ENCODE results near the gene PRICKLE4. TPM values are rescaled to one million over a fixed set of nuclear protein-coding genes. Genes with fewer than 3 reads are reported as not detected.

The PRICKLE4 gene, protein sequence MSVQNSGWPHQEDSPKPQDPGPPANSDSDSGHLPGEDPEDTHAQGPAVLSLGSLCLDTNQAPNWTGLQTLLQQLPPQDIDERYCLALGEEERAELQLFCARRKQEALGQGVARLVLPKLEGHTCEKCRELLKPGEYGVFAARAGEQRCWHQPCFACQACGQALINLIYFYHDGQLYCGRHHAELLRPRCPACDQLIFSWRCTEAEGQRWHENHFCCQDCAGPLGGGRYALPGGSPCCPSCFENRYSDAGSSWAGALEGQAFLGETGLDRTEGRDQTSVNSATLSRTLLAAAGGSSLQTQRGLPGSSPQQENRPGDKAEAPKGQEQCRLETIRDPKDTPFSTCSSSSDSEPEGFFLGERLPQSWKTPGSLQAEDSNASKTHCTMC
- total RNA-seq (2014; rRNA removed; shearing (Covaris generic)): not detected in 2 replicates

DNA sequence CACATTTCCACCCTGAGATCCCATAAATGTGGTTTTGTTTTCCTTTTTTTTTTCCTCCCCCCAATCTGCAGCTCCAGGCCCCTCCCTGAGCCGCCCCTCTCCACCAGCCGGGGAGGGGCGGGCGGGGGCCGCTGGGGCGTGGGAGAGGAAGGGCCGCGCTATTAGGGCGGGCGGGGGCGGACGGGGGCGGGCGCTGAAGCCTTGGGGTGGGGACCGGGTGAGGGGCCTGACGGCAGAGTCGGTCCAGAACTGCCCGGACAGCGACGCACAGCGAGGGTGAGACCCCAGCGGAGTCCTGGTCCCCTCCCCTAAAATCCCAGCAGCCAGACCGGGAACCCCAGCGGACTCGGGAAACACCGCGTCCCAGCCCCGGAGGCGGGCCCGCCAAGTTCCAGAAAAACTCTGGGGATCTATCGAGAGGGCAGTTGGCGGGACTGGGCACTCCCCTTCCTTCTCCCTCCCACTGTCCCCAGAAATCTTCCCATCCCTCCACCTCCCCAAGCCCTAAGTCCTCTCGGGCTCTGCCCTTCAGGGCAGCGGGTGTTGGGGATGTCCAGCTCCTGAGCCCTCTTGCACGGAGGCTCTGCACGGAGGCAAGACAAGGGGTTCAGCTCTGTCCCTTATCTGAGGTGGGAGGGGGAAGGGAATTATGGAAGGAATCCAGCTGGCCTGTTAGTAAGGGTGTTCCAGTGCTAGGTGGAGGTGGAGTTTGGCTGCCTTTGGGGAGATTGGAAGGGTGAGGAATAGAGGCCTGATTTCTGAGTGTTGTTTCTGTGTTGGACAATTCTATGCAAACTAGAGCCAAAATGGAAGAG lies at the start of gene PRICKLE4:
PRICKLE4 (plus strand) TSS at position 232 of the 815 bp plus-strand sequence. CDS start 2,692 bp downstream, outside the sequence.
- DNase-seq (ENCODE audit: low spot score): peak; percentile 41

DNA sequence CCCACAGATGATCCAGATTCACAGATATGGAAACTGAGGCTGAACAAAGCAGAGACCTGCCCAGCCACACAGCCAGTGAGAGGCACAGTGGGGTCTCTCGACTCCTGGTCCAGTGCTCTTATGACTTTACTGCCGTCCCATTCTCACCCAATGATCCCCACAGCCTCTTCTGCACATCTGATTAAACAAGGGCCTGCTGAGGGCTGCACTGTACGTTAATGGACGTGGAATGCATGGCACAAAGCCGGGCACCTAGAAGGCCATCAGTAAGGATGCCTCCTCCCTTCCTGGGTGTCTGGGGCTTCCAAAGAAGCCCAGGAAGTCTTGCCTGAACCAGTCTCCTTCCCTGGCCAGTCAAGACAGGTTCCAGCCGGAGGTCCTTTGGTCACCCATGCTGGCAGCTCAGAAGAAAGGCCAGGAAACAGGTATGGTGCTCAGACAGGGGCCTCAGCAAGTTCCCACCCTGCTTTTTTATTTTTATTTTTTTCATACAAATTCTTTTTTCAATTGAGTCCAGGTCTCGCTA lies 49.0 kb upstream of the PRICKLE4 start:
- no peak for DNase-seq (ENCODE audit: low spot score)

DNA sequence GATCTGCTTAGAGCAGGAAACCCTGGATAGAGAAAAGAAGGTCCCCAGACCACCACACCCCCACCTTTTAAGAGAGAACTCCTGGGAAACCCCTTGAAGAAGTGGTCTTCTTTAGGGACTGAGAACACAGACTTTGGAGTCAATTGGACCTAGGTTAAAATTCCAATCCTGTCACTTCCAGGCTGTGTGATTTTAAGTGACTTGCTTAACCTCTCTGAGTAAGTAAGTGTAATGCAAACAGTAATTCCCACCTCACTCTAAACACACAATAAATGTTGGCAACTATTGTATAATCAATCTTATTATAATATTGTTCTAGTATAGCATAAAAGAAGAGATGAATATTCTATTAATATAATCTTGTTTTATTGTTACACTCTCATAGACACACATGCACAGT lies 48.4 kb upstream of the PRICKLE4 start:
- DNase-seq (ENCODE audit: low spot score): no peak

DNA sequence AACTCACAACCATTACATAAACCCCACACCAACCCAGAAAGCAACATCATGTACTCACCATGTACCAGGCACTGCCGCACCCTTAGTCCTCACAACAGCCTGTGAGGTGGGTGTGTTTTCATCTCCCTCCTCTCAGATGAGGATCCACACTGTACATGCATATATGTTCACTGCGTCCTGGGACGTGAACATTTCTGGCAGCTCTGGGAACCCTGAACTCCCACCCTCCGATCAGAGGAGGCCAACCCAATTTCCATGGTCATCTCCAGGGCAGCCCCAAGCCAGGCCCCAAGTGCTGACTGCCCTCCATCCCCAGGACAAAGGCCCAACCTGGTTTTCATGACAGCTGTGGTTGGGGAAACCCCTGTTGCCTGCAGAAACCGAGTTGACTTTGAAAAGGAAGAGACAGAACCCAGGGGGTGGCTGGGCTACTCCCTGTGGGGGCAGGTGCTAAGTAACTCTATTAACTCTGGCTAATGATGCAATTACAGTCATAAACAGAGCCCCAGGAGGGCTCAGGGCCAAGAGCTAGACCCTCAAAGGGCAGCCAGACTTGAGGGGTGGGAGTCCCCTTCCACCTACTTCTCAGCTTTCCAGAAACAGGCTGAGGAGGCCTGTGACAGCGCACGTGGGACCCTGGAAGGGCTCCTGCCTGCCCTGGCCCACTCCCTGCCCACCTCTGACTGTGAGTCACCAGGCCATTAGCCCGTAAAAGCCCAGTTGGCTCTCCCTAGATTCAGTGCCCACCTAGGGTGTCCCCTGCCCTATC lies 47.8 kb upstream of the PRICKLE4 start:
- no peak for DNase-seq (ENCODE audit: low spot score)

DNA sequence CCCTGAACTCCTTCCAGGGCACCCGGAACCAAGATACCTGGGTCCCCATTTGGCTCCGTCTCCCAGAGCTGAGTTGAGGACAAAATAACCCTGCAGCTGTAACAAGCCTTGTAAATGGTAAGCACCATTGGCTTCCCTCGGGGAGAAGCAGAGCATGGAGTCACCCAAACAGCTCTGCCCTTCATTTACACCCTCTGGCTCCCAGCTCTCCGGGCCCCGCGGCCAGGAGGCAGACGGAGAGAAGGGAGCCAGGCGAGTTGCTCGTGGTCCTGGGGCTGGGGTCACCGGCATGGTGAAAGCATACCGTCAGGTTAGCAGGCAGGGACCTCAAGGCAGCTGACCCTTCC lies 47.2 kb upstream of the PRICKLE4 start:
- no peak for DNase-seq (ENCODE audit: low spot score)

DNA sequence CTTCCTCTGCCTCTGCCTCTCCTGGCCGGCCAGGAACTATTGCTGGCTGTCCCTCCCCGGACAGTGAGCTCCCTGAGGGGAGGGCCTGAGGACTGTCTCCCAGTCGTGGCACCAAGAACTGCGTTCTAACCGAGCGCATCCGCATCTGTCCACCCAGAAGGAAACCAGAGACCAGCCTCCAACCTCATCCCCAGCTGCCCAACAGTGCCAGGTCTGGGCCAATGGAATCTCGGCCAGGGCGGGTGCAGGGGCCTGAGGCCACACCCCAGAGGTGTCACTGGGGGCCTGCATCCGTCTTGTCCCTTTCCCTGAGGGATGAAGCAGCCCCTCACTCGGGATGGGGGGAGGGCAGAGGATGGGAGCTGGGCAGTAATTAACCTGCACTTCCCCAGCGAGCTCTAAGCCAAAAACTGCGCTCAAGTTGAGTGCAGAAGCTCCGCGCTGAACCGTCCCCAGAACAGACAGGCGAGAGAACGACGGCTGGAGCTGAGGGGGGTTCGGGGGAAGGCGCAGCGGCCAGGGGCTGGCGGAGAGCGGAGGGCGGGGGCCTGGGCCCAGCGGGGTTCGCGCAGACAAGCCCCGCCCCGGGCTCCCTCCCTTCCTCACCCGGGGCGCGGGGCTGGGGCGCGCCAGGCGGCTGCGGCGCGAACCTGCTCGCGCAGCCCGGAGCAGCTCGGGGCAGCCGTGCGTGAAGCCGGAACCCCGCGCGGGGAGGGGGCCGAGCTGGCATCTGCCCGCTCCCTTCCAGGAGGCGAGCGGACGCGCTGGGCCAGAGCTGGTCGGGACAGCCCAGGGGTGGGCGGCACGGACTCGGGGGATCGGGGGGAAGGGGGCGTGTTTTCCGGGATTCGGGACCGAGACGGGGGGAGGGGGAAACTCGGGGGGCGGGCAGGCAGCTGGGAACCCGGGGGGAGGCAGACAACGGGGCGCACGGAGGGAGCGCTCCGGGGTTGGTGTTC lies 46.6 kb upstream of the PRICKLE4 start:
- peak; percentile 62 for DNase-seq (ENCODE audit: low spot score)

DNA sequence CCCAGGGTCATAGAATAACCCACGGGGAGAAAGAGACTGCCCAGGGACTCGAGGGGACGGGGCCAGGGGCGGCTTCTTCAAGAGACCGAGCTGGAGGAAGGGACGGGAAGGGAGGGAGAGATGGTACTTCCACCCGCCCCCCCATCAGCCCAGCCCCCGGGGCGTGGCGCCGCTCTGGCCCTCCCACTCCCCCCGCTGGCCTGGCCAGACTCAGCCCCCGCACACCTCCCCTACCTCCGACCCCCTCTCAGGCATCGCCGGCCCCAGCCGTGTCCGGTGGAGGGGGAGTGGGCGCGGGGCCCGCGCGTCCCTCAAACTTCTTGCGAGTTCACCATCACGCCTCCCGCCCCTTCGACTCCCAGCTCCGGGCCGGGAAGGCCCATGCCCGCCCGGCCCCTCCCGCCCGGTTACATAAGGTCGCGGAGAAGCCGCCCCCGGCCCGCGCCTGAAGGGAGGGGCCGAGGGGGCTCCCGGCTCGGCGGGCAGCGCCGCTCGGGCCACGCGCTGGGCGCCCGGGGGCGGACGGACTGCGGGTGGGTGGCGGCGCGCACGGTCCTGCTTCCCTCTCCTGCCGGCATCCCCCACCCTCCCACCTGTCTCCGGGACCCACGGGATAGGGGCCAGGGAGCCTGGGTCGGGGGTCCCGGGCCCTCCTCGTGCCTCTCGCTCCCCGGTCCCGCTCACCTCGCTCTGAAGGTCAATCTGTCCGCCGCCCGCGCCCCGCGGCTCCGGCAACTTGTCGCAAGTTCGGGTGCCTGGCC lies 45.7 kb upstream of the PRICKLE4 start:
- DNase-seq (ENCODE audit: low spot score): peak; percentile 74

DNA sequence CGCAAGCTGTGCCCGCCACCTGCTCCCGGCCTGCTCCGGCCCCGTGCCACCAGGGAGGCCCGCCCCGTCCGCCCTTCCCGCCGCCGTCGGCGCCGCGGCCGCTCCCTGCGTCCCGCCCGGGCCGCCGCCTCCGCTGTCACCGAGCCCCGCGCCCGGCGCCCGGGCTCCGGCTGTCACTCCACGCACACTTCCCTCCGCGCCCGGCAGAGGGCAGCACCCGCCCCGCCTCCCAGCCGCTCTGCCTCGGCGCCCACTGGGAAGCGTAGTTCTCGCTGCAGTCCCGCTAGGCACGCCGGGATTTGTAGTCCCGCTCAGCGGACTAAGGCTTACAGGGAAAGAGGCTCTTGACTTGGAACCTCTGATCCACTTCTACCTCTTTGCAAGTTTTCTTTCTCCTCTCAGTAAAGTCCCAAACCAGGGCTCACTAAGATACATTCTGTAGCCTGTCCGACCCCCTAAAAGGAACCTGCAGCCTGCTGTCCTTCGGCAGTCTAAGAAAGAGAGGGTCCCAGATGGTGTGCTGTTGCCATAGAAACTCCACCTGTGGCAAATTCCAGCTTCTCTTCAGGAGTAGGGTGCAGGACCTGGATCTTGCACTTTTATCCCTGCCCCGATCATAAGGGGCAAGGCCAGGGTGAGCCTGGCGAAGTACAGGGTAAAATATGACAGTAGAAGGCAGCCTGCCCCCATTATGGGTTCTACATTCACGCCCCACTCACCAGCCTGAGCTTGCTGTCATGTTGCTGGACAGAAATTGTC lies 45.0 kb upstream of the PRICKLE4 start, which contains the start of gene TFEB:
TFEB (minus strand) TSS at position 182 of the 759 bp plus-strand sequence. CDS start 44,395 bp downstream, outside the sequence.
- DNase-seq (ENCODE audit: low spot score): peak; percentile 91

DNA sequence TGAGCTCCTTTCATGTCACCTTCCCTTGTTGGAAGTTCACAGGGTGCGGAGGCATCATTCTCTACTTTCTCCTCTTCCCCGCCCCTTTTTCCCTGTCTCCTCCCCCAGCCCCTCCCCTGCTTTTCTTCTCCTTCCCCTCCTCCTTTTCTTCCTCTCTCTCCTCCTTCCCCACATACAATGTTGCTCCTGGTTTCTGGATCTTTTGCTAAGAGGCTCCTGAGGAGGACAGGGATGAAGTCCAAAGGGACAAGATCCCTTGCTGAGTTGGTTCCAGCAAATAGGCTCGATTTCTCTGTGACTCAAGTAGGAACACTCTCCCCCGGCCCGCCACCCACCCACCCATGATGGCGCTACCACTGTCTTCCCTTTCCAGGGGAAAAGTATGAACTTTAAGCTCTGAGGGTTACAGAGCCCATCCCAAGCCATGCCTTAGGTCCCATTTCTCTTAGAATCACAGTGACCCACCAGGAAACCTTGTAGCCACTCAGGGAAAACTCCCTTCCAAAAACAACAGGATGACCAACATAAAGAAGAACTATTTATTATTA lies 44.3 kb upstream of the PRICKLE4 start:
- DNase-seq (ENCODE audit: low spot score): no peak

DNA sequence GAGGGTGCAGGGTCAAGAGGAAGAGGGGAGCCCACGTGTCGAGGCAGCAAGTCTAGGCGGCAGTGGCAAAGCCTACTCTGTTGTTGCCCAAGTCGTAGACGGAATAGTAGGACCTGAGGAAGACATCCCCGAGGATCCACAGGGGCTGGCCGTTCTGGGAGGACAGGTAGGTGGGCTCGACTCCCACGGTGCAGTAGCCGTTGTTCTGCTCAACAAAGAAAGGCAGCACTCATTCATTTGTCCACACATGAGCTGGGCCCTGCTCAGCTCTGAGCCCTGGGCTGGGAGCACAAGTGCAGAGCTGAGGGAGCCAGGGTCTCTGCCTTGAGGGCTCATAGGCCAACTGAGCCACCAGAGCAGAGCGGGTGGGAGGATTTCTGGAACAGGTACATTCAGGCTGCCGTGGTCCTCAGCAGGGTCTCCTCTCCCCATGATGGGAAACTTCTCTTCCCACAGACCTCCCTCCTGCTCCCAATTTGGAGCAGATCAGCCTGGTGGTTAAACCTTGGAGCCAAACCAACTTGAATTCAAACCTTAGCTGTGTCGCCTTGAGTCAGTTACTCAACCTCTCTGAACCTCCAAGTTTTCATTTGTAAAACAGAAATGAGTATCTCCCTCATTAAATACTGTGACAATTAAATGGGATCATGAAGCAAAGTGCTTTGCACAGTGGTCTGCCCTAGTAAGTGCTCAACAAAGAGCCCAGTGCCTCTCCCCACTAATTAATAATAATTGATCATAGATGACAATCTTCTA lies 43.6 kb upstream of the PRICKLE4 start:
- no peak for DNase-seq (ENCODE audit: low spot score)

DNA sequence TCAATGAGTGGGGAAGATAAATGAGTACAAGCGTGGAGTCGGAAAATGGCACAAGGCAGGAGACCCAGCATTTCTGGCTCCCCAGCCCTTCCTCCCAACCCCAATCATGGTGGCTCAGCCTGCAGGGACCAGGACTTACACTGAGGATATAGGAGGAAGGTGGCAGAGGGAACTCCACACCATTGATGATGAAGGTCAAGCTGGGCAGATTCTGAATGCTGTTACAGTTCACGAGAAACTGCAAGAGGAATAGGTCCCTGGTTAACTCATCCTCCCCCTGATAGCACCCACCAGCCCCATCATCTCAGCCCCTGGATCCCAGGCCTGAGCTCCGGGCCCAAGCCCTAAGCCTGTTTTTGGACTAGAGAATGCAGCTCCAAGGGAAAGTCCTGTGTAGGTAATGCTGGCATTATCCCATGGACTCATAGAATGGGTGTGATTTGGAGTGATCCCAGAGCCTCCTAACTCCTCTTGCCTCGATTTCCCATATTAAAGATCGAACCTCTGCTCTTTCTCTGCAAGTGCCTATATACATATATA lies 42.9 kb upstream of the PRICKLE4 start:
- DNase-seq (ENCODE audit: low spot score): no peak

DNA sequence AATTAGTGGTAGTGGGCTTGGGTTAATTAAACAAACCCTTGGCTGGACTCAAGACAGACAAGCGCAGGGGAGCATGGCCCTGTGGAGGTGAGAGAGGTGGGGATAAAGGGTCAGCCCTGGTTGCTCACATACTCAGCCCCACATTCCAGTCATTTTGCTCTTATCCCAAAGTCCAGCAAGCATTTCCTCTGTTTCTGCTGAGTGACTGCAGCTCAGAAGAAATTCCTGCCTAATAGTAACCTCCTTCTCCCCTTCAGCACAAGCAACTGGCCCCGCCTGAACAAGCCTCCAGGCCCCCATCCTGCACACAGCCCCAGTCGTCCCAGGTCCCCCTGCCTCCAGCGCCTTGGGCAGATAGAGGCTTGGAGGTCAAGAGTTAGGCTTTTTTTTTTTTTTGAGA lies 41.5 kb upstream of the PRICKLE4 start:
- no peak for DNase-seq (ENCODE audit: low spot score)

DNA sequence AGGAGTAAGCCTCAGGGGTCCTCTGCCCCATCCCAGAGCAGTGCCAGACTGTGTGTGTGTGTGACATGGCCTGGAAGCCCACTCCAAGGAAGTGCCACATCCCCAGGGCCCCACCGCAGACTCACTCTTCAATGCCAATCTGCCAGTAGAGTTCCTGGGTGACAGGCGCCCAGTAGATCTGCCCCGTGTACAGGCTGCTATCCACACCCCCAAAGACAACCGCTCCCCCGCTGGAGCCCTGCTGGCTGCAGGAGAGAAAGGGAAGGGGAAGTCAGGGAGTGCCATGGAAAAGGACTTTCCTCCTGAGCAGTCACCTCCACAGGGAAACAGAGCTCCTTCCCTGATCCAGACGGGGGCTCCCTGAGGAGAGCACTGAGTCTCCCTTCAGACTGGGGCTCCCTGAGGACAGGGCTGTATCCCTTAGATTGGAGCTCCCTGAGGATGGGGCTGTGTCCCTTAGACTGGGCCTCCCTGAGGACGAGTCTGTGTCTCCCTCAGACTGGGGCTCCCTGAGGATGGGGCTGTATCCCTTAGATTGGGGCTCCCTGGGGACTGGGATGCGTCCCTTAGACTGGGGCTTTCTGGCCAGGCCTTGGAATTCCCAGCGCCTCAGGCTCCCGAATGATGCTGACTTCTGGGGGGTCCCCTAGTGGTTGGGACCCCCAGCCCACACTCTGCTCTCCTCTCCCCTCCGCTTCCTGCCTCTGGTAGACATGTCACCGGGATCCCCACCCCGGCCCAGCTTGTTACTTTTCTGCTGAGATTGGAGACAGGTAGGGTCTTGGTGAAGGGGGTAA lies 40.0 kb upstream of the PRICKLE4 start:
- DNase-seq (ENCODE audit: low spot score): no peak

DNA sequence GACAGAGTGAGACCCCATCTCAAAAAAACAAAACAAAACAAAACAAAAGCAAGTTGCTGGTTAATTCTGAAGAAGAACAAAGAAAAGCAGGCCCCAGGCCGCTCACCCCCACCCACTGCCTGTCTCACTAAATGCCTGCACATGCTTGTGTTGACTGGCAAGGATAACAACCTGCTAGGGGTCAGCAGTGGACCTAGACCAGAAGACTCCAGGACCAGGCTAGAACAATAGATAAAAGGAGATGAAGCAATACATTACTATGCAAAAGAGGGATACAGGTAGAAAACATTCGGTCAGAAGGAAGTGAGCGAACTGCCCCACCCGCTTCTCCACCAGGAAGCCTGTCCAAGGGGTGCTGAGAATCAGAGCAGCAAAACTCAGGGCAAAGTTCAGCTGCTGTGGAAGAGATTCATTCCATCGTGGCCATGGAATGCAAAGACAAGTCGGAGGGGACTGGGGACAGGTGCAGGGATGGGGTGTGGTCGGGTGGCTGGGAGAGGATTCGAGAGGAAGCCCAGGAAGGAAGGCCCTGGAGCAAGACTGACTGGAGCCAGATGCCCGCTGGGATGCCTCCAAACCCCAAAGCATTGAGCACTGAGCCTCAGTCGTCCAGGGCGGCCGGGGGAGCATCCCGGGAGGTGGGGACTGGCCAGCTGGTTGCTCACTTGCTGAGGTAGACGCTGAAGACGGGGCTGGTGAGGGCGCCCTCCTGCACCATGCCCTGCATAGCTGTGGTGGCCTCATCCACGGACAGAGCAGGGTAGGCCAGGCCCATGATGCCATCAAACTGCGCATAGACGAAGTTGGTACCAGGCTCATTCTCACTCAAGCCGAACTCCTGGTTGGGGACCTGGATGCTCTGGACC lies 38.7 kb upstream of the PRICKLE4 start:
- DNase-seq (ENCODE audit: low spot score): no peak

DNA sequence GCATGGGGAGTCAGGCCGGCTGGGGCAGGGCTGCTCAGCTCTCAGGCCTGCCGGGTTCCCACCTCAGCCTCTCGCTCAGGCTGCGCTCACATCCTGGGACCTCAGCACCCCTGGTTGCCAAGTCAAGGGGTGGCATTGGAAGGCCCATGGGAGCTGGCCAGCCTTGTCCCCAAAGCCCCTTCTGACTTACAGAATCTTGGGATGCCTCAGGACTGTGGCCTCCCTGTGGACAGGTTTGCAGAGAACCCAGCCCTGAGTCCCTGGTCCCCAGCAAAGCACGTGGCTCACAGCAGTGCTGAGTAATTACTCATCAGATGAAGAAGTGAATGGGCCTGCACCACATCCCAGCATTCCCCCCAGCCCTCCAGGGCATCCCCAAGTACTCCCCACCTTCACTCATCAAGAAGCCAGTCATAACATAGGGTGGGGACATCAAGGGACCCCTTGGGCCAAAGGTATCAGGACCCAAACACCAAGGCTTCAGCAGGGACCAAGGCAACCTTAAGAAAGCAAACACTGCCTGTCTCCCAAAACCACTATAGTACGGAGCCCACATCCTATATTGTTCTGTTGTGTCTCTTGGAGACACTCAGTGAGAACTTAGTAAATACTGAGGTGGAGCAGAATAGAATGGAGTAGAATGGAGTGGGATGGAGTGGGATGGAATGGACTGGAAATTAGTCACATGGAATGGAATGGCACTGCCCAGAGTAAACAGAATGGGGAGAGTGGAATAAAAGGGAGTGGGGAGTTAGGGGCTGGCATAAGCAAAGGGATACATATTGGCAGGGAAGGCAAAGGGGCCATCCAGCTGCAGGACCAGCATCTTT lies 37.0 kb upstream of the PRICKLE4 start:
- no peak for DNase-seq (ENCODE audit: low spot score)

Measured in H4 (cell line).